A549 (cell line): Measurements from ENCODE around the gene FRMD4A. TPM values are rescaled to one million over a fixed set of nuclear protein-coding genes. Genes with fewer than 3 reads are reported as not detected.

Experiments used
- ATAC-seq, 2 experiments: fragments of 200-7000 bp in 1 of 2; fragments of >200 bp in 1 of 2; cut with Nextera tagmentation in 1 of 2; cut with Tn5 transposase in 1 of 2; 3 replicates each; pipeline versions ENCODE4 v1.8.0 to v1.9.1; 2018 to 2020; ENCODE audit warnings: mild to moderate bottlenecking in 1 of 2, moderate library complexity in 1 of 2
- CTCF ChIA-PET: fragments of 300-600 bp; sonication (Branson Sonifier 250); formaldehyde crosslinking; extraction: SDS; loops from one replicate; lab custom pipeline; 2021; ENCODE audit warnings: antibody characterized with exemption, inconsistent platforms; lab: Yijun Ruan, JAX
- POLR2A ChIA-PET: fragments of 350-600 bp; formaldehyde crosslinking; extraction: SDS; loops from one replicate; lab custom pipeline; 2021; ENCODE audit warnings: antibody characterized with exemption, inconsistent platforms; lab: Yijun Ruan, JAX
- DNase-seq, 2 experiments: peaks; one replicate each; pipeline versions ENCODE4 v3.0.0 to v3.0.0-alpha.2; 2011 to 2016; ENCODE audit warnings: low read depth in 1 of 2, low spot score in 1 of 2
- FAIRE-seq: peaks from 2 replicates; lab custom pipeline; 2011; peaks lifted over from hg19 to GRCh38; lab: Jason Lieb, UNC
- H3K27ac ChIP-seq, 2 experiments: fragments of >200 bp; sonication (Bioruptor Twin); formaldehyde crosslinking; 3 replicates each; pipeline ENCODE4 v1.5.1; 2016 to 2017
- H3K4me1 ChIP-seq: fragments of >200 bp; sonication (Bioruptor Twin); formaldehyde crosslinking; 3 replicates; pipeline ENCODE4 v1.6.1; 2016
- H3K4me2 ChIP-seq: fragments of >200 bp; sonication (Bioruptor Twin); formaldehyde crosslinking; 3 replicates; pipeline ENCODE4 v1.6.1; 2016
- H3K4me3 ChIP-seq: fragments of >200 bp; sonication (Bioruptor Twin); formaldehyde crosslinking; 3 replicates; pipeline ENCODE4 v1.5.1; 2016
- H3K9me3 ChIP-seq: fragments of >200 bp; sonication (Bioruptor Twin); formaldehyde crosslinking; 3 replicates; pipeline ENCODE4 v1.6.1; 2016
- EHMT2 ChIP-seq: fragments of 200-600 bp; sonication (generic); IDR thresholded peaks from 2 replicates; pipeline ENCODE4 v1.6.1; 2016; ENCODE audit warnings: antibody characterized with exemption, low read depth, mild to moderate bottlenecking, moderate library complexity
- HEYL ChIP-seq: fragments of 250-450 bp; sonication (Bioruptor Pico); IDR thresholded peaks from 2 replicates; pipeline ENCODE4 v1.8.0; 2021; ENCODE audit warnings: mild to moderate bottlenecking, moderate library complexity
- HMGXB4 ChIP-seq: fragments of 250-450 bp; sonication (Bioruptor Pico); IDR thresholded peaks from 2 replicates; pipeline ENCODE4 v1.5.0; 2021; ENCODE audit warnings: mild to moderate bottlenecking, moderate library complexity, borderline replicate concordance
- MYC ChIP-seq: IDR thresholded peaks from 2 replicates; pipeline ENCODE4 v1.6.1; 2012; ENCODE audit warnings: mild to moderate bottlenecking, inconsistent platforms, low read length, improper control_type of control experiment, borderline replicate concordance
- NFE2L2 ChIP-seq: fragments of 150-350 bp; conservative IDR thresholded peaks from 2 replicates; pipeline ENCODE4 v1.6.1; 2014; ENCODE audit warnings: low read length
- NR3C1 ChIP-seq: fragments of >200 bp; sonication (Bioruptor Twin); formaldehyde crosslinking; IDR thresholded peaks from 3 replicates; pipeline ENCODE4 v1.6.1; 2017
- REST ChIP-seq: fragments of 200-600 bp; sonication (generic); IDR thresholded peaks from 2 replicates; pipeline ENCODE4 v1.6.1; 2016; ENCODE audit warnings: antibody characterized with exemption, mild to moderate bottlenecking, moderate library complexity
- WGBS: methylation state at CpG from one replicate; pipeline ENCODE4 v1.1.6; 2017; ENCODE audit errors: missing lambda C conversion rate; 5-methylcytosine and 5-hydroxymethylcytosine counted together
- polyA plus RNA-seq, 4 experiments: library from polyadenylated mRNA; depleted of rRNA in 3 of 4; stranded (reverse); fragments of >200 nt; fragmentation: RNase III in 1 of 4; extraction: RNeasy Plus Mini Kit Qiagen cat#74134 plus additional on column Dnase treatment in 1 of 4; gene quantifications; 2 replicates in 3 of 4; 3 replicates in 1 of 4; pipeline ENCODE4 v1.2.3, GENCODE V29; 2011 to 2017
- TF ChIP-seq, protein P1 (sequence below): IDR thresholded peaks from 2 replicates; pipeline ENCODE4 v1.6.1; 2012; ENCODE audit warnings: low read depth, borderline replicate concordance
- TF ChIP-seq, protein P2 (sequence below): fragments of >200 bp; sonication (Bioruptor Twin); formaldehyde crosslinking; IDR thresholded peaks from 3 replicates; pipeline ENCODE4 v1.5.1; 2016

FRMD4A gene
- polyA plus RNA-seq, 2 of the 4 experiments (the other 2 are of a cell fraction) = 2.5 to 4.7 TPM

GRCh38 chr10:13648425-13648824 lies 682.3 kb downstream of the FRMD4A start:
- DNase-seq (no peak), FAIRE-seq (no peak), ATAC-seq (no peak)
- CTCF ChIA-PET = no interaction called here
- 87% methylated on average over 12 of the region's 12 CpGs for whole genome bisulfite sequencing
- POLR2A ChIA-PET = no interaction called here
- TF ChIP-seq NFE2L2 (no peak), HEYL (CRISPR knock-in tag) (no peak), HMGXB4 (CRISPR knock-in tag) (no peak)
- TF ChIP-seq, protein P1, sequence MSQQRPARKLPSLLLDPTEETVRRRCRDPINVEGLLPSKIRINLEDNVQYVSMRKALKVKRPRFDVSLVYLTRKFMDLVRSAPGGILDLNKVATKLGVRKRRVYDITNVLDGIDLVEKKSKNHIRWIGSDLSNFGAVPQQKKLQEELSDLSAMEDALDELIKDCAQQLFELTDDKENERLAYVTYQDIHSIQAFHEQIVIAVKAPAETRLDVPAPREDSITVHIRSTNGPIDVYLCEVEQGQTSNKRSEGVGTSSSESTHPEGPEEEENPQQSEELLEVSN = no peak
- TF ChIP-seq, protein P2, sequence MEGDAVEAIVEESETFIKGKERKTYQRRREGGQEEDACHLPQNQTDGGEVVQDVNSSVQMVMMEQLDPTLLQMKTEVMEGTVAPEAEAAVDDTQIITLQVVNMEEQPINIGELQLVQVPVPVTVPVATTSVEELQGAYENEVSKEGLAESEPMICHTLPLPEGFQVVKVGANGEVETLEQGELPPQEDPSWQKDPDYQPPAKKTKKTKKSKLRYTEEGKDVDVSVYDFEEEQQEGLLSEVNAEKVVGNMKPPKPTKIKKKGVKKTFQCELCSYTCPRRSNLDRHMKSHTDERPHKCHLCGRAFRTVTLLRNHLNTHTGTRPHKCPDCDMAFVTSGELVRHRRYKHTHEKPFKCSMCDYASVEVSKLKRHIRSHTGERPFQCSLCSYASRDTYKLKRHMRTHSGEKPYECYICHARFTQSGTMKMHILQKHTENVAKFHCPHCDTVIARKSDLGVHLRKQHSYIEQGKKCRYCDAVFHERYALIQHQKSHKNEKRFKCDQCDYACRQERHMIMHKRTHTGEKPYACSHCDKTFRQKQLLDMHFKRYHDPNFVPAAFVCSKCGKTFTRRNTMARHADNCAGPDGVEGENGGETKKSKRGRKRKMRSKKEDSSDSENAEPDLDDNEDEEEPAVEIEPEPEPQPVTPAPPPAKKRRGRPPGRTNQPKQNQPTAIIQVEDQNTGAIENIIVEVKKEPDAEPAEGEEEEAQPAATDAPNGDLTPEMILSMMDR = no peak
- no peaks in the 10 kb centered on the region for H3K4me1 ChIP-seq
- H3K4me2 ChIP-seq = no peak overlapping the region
- no peak overlapping the region for H3K4me3 ChIP-seq
- H3K9me3 ChIP-seq = no peaks in the 10 kb centered on the region
- H3K27ac ChIP-seq = no peak overlapping the region

- Histone ChIP-seq H3K4me2 (no peak overlapping the region), H3K4me1 (no peaks in the 10 kb centered on the region), H3K27ac (no peak overlapping the region), H3K4me3 (no peak overlapping the region), H3K9me3 (peaks cover 21% of the 10 kb centered on the region)
- 93% methylated on average over 9 of the region's 9 CpGs for WGBS
- DNase-seq = no peak
- CTCF ChIA-PET = interaction anchor here (0.5 to 1.6 kb wide), 3 partner anchors 15 to 162 kb away, joined by 3 to 4 read pairs (median 4); no protein-coding TSS in a partner anchor
- ATAC-seq = no peak
- no peak for FAIRE-seq
- no peak for TF ChIP-seq NR3C1
- TF ChIP-seq, protein P1 = no peak
- POLR2A ChIA-PET = no interaction called here
These were observed 685.9 kb downstream of the FRMD4A start for GRCh38 chr10:13644866-13645265.

DNA sequence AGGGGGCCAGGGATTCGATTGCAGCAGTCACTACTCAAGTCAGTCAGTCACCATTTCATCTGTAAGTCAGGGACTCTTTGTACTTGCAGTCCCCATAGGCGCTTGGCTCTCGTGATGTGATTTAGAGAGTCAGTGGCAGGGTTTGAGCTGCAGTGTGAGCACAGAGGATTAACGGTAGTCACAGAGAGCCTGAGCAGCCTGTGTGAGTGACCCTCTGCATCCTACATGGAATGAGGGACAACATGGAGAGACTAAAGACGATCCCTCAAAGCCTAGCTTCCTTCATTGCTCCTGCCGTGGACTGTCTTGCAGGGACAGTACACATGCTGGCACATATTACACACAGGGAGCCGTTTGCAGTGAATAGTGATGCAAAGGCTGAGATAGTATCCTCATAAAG lies 687.7 kb downstream of the FRMD4A start:
- ATAC-seq (no peak), DNase-seq (no peak), FAIRE-seq (no peak)
- CTCF ChIA-PET = interaction anchor here (0.9 kb wide), 1 partner anchor 29 kb away, joined by 3 read pairs; no protein-coding TSS in a partner anchor
- Histone ChIP-seq H3K4me3 (no peak overlapping the region), H3K9me3 (peaks cover 21% of the 10 kb centered on the region), H3K4me2 (no peak overlapping the region), H3K4me1 (no peaks in the 10 kb centered on the region), H3K27ac (no peak overlapping the region)
- 77% methylated on average over 7 of the region's 7 CpGs for WGBS
- POLR2A ChIA-PET = no interaction called here
- TF ChIP-seq EHMT2 = no peak
- TF ChIP-seq HMGXB4 (CRISPR knock-in tag) = no peak
- TF ChIP-seq REST = no peak
- no peak for TF ChIP-seq MYC
- TF ChIP-seq NR3C1 = no peak
